Mammary epithelial cell (primary cell): Measurements from ENCODE around the gene KIAA1614.

Source experiments
- CTCF ChIP-seq, 2 donors: IDR thresholded peaks in 1 of 2; conservative IDR thresholded peaks in 1 of 2; 2 replicates each; pipeline ENCODE4 v1.5.1; 2011 to 2012; ENCODE audit warnings: inconsistent platforms in 2 of 2, low read length in 2 of 2, mild to moderate bottlenecking in 2 of 2, control low read depth in 1 of 2, low read depth in 1 of 2; ENCODE audit not compliant: insufficient read depth in 1 of 2; ENCODE audit errors: extremely low read depth in 1 of 2
- EZH2 ChIP-seq: IDR thresholded peaks from 2 replicates; pipeline ENCODE4 v1.6.1; 2012; ENCODE audit warnings: low read length, inconsistent platforms, borderline replicate concordance

GRCh38 chr1:180911640-180912191, 981 bp upstream of the KIAA1614 start:
- TF ChIP-seq CTCF (conservative IDR thresholded peaks at IDR 0.05 in 1 of 2, IDR thresholded peaks at IDR 0.05 in 1 of 2; ENCODE audit: extremely low read depth in 1 of 2, insufficient read depth in 1 of 2, low read depth in 1 of 2, low read length in 2 of 2) (no peak), EZH2 (no peak)
